ENCODE data around the gene SLC15A2. TPM values are rescaled to one million over a fixed set of nuclear protein-coding genes. Genes with fewer than 3 reads are reported as not detected.

Gene SLC15A2
- total and polyA plus RNA-seq, 2 donors, result 1.0 to 3.2 TPM

GRCh38 chr3:121985846-121986245, 91.6 kb downstream of the SLC15A2 start:
- Histone ChIP-seq H3K27me3 (ENCODE audit: control insufficient read depth in 2 of 2, insufficient read depth in 1 of 2, low read length in 1 of 2) (no peaks in the 10 kb centered on the region), H3K27ac (ENCODE audit: low read depth in 1 of 2, low read length in 1 of 2) (no peak overlapping the region), H3K4me1 (ENCODE audit: control insufficient read depth in 2 of 2, insufficient read depth in 2 of 2, low read length in 2 of 2) (no peaks in the 10 kb centered on the region), H3K4me3 (ENCODE audit: low read length in 2 of 2) (no peak overlapping the region), H3K9me3 (ENCODE audit: control insufficient read depth in 2 of 2, insufficient read depth in 1 of 2, low read length in 1 of 2) (peaks cover 0 to 2% of the 10 kb centered on the region in 2 donors), H3K36me3 (ENCODE audit: control insufficient read depth in 2 of 2, insufficient read depth in 2 of 2, low read length in 1 of 2) (no peaks in the 10 kb centered on the region)
- WGBS, result 92% methylated on average over 2 of the region's 2 CpGs
- no peak for DNase-seq (ENCODE audit: low read depth in 6 of 9, low spot score in 9 of 9)

- Histone ChIP-seq H3K4me1 (ENCODE audit: control insufficient read depth in 2 of 2, insufficient read depth in 2 of 2, low read length in 2 of 2) (no peaks in the 10 kb centered on the region), H3K27me3 (ENCODE audit: control insufficient read depth in 2 of 2, insufficient read depth in 1 of 2, low read length in 1 of 2) (no peaks in the 10 kb centered on the region), H3K9me3 (ENCODE audit: control insufficient read depth in 2 of 2, insufficient read depth in 1 of 2, low read length in 1 of 2) (no peaks in the 10 kb centered on the region), H3K36me3 (ENCODE audit: control insufficient read depth in 2 of 2, insufficient read depth in 2 of 2, low read length in 1 of 2) (no peaks in the 10 kb centered on the region), H3K4me3 (ENCODE audit: low read length in 2 of 2) (no peak overlapping the region), H3K27ac (ENCODE audit: low read depth in 1 of 2, low read length in 1 of 2) (no peak overlapping the region)
- WGBS, result 96% methylated on average over 2 of the region's 2 CpGs
- DNase-seq (ENCODE audit: low read depth in 6 of 9, low spot score in 9 of 9), result no peak
Measured at GRCh38 chr3:121988146-121988545, 93.9 kb downstream of the SLC15A2 start.

GRCh38 chr3:121989943-121990342, 95.7 kb downstream of the SLC15A2 start:
- H3K4me3 ChIP-seq (ENCODE audit: low read length in 2 of 2), result no peak overlapping the region
- H3K27me3 ChIP-seq (ENCODE audit: control insufficient read depth in 2 of 2, insufficient read depth in 1 of 2, low read length in 1 of 2), result no peaks in the 10 kb centered on the region
- DNase-seq (ENCODE audit: low read depth in 6 of 9, low spot score in 9 of 9), result no peak
- H3K4me1 ChIP-seq (ENCODE audit: control insufficient read depth in 2 of 2, insufficient read depth in 2 of 2, low read length in 2 of 2), result no peaks in the 10 kb centered on the region
- H3K27ac ChIP-seq (ENCODE audit: low read depth in 1 of 2, low read length in 1 of 2), result no peak overlapping the region
- H3K36me3 ChIP-seq (ENCODE audit: control insufficient read depth in 2 of 2, insufficient read depth in 2 of 2, low read length in 1 of 2), result no peaks in the 10 kb centered on the region
- H3K9me3 ChIP-seq (ENCODE audit: control insufficient read depth in 2 of 2, insufficient read depth in 1 of 2, low read length in 1 of 2), result no peaks in the 10 kb centered on the region

GRCh38 chr3:121992601-121993560, 98.7 kb downstream of the SLC15A2 start:
- H3K27me3 ChIP-seq (ENCODE audit: control insufficient read depth in 2 of 2, insufficient read depth in 1 of 2, low read length in 1 of 2), result no peaks in the 10 kb centered on the region
- H3K36me3 ChIP-seq (ENCODE audit: control insufficient read depth in 2 of 2, insufficient read depth in 2 of 2, low read length in 1 of 2), result no peaks in the 10 kb centered on the region
- no peak overlapping the region for H3K27ac ChIP-seq (ENCODE audit: low read depth in 1 of 2, low read length in 1 of 2)
- H3K4me3 ChIP-seq (ENCODE audit: low read length in 2 of 2), result no peak overlapping the region
- 98% methylated on average over 31 of the region's 31 CpGs for WGBS
- DNase-seq (ENCODE audit: low read depth in 6 of 9, low spot score in 9 of 9), result no peak
- peaks cover 0 to 11% of the 10 kb centered on the region in 2 donors for H3K4me1 ChIP-seq (ENCODE audit: control insufficient read depth in 2 of 2, insufficient read depth in 2 of 2, low read length in 2 of 2)
- no peaks in the 10 kb centered on the region for H3K9me3 ChIP-seq (ENCODE audit: control insufficient read depth in 2 of 2, insufficient read depth in 1 of 2, low read length in 1 of 2)

Other genes with a start within 250 kb of the SLC15A2 start
- gene HCLS1, start 233.5 kb upstream of the SLC15A2 start, total RNA-seq, result 128 TPM
- 171 TPM for gene HCLS1, start 233.5 kb upstream of the SLC15A2 start, polyA plus RNA-seq
- gene GOLGB1, start 144.7 kb upstream of the SLC15A2 start, total RNA-seq, result 23.0 TPM
- 18.0 TPM for gene GOLGB1, start 144.7 kb upstream of the SLC15A2 start, polyA plus RNA-seq
- gene IQCB1, start 59.3 kb upstream of the SLC15A2 start, total RNA-seq, result 24.6 TPM
- gene IQCB1, start 59.3 kb upstream of the SLC15A2 start, polyA plus RNA-seq, result 29.1 TPM
- gene EAF2, start 59.2 kb upstream of the SLC15A2 start, total RNA-seq, result 13.6 TPM
- gene EAF2, start 59.2 kb upstream of the SLC15A2 start, polyA plus RNA-seq, result 18.0 TPM
- gene ILDR1, start 127.8 kb downstream of the SLC15A2 start, total RNA-seq, result 0.76 TPM
- 2.1 TPM for gene ILDR1, start 127.8 kb downstream of the SLC15A2 start, polyA plus RNA-seq
- 13.8 TPM for gene CD86, start 161.0 kb downstream of the SLC15A2 start, total RNA-seq
- gene CD86, start 161.0 kb downstream of the SLC15A2 start, polyA plus RNA-seq, result 18.0 TPM